Neuronal stem cell (in vitro differentiated cells): ENCODE results near the gene CSRP2.

Source experiments
- DNase-seq: peaks from one replicate; pipeline ENCODE4 v3.0.0-alpha.2; 2013; ENCODE audit warnings: low spot score
- H2AFZ ChIP-seq: one replicate; pipeline ENCODE4 v1.6.1; 2013; ENCODE audit warnings: mild to moderate bottlenecking, low read length, inconsistent platforms
- H2AK5ac ChIP-seq: 2 replicates; pipeline ENCODE4 v1.6.1; 2013; ENCODE audit warnings: low read depth, mild to moderate bottlenecking, inconsistent platforms, low read length, moderate library complexity, mixed read lengths
- H2BK120ac ChIP-seq: 2 replicates; pipeline ENCODE4 v1.6.1; 2013; ENCODE audit warnings: low read depth, mild to moderate bottlenecking, inconsistent platforms, low read length, moderate library complexity, mixed read lengths
- H2BK12ac ChIP-seq: one replicate; pipeline ENCODE4 v1.6.1; 2013; ENCODE audit warnings: low read length, inconsistent platforms
- H2BK15ac ChIP-seq: 2 replicates; pipeline ENCODE4 v1.6.1; 2013; ENCODE audit warnings: mild to moderate bottlenecking, low read length, inconsistent platforms, mixed read lengths
- H2BK5ac ChIP-seq: one replicate; pipeline ENCODE4 v1.6.1; 2013; ENCODE audit warnings: inconsistent platforms, mild to moderate bottlenecking, low read length, moderate library complexity
- H3K14ac ChIP-seq: one replicate; pipeline ENCODE4 v1.6.1; 2013; ENCODE audit warnings: low read length, inconsistent platforms
- H3K18ac ChIP-seq: 2 replicates; pipeline ENCODE4 v1.6.1; 2013; ENCODE audit warnings: low read length, inconsistent platforms
- H3K23ac ChIP-seq: 2 replicates; pipeline ENCODE4 v1.6.1; 2013; ENCODE audit warnings: low read depth, mild to moderate bottlenecking, mixed read lengths, low read length, inconsistent platforms; ENCODE audit not compliant: poor library complexity
- H3K27ac ChIP-seq: replicated peaks from 3 replicates; pipeline ENCODE4 v1.5.1; 2013; ENCODE audit warnings: low read length, inconsistent platforms
- H3K27me3 ChIP-seq, 3 experiments: 2 replicates each; pipeline ENCODE4 v1.6.1; 2013; ENCODE audit warnings: low read length in 3 of 3, mild to moderate bottlenecking in 2 of 3, inconsistent platforms in 1 of 3, low read depth in 1 of 3, mixed read lengths in 1 of 3, moderate library complexity in 1 of 3; ENCODE audit not compliant: control insufficient read depth in 3 of 3, insufficient read depth in 3 of 3
- H3K36me3 ChIP-seq, 2 donors: replicated peaks in 1 of 2; 2 replicates each; pipeline ENCODE4 v1.6.1; 2013; ENCODE audit warnings: low read length in 2 of 2; ENCODE audit not compliant: control insufficient read depth in 2 of 2, insufficient read depth in 2 of 2
- H3K4ac ChIP-seq: 2 replicates; pipeline ENCODE4 v1.6.1; 2013; ENCODE audit warnings: inconsistent platforms, mild to moderate bottlenecking, low read length, moderate library complexity
- H3K4me1 ChIP-seq, 2 donors: 1 replicate in 1 of 2; 2 replicates in 1 of 2; pipeline ENCODE4 v1.6.1; 2013; ENCODE audit warnings: low read length in 2 of 2, low read depth in 1 of 2; ENCODE audit not compliant: control insufficient read depth in 2 of 2, insufficient read depth in 1 of 2
- H3K4me2 ChIP-seq: one replicate; pipeline ENCODE4 v1.6.1; 2013; ENCODE audit warnings: mild to moderate bottlenecking, low read length, inconsistent platforms; ENCODE audit not compliant: insufficient read depth, poor library complexity, severe bottlenecking
- H3K4me3 ChIP-seq, 2 donors: 2 replicates each; pipeline ENCODE4 v1.5.1; 2013; ENCODE audit warnings: low read length in 2 of 2, mild to moderate bottlenecking in 2 of 2, inconsistent platforms in 1 of 2, moderate library complexity in 1 of 2
- H3K79me1 ChIP-seq: one replicate; pipeline ENCODE4 v1.6.1; 2013; ENCODE audit warnings: low read depth, mild to moderate bottlenecking, inconsistent platforms, low read length, moderate library complexity
- H3K9ac ChIP-seq: one replicate; pipeline ENCODE4 v1.6.1; 2013; ENCODE audit warnings: mild to moderate bottlenecking, low read depth, low read length, inconsistent platforms; ENCODE audit not compliant: poor library complexity
- H3K9me3 ChIP-seq, 2 donors: replicated peaks in 1 of 2; 2 replicates each; pipeline versions ENCODE3 to v1.6.1; 2013; ENCODE audit warnings: low read length in 2 of 2, mild to moderate bottlenecking in 2 of 2, inconsistent platforms in 1 of 2, low read depth in 1 of 2, mixed read lengths in 1 of 2, moderate library complexity in 1 of 2; ENCODE audit not compliant: control insufficient read depth in 2 of 2, insufficient read depth in 1 of 2
- H4K8ac ChIP-seq: one replicate; pipeline ENCODE4 v1.6.1; 2013; ENCODE audit warnings: low read depth, mild to moderate bottlenecking, inconsistent platforms, low read length, moderate library complexity
- H4K91ac ChIP-seq: one replicate; pipeline ENCODE4 v1.6.1; 2013; ENCODE audit warnings: low read length, low read depth, mild to moderate bottlenecking, inconsistent platforms; ENCODE audit not compliant: poor library complexity
- WGBS, 2 donors: extraction: QIAGEN DNeasy Blood & Tissue Kit; methylation state at CpG; one replicate each; pipeline ENCODE4 v1.1.7; 2013; ENCODE audit warnings: missing lambda C conversion rate in 2 of 2, mixed read lengths in 1 of 2; ENCODE audit not compliant: insufficient read length in 2 of 2, insufficient replicate concordance in 1 of 2; ENCODE audit errors: extremely low coverage in 2 of 2; 5-methylcytosine and 5-hydroxymethylcytosine counted together

CSRP2 gene

GRCh38 chr12:76852106-76852505 lies 26.7 kb downstream of the CSRP2 start:
- Histone ChIP-seq H3K14ac (no peak overlapping the region), H3K9me3 (peaks cover 4 to 7% of the 10 kb centered on the region in 2 donors), H3K4me3 (no peak overlapping the region), H3K23ac (no peak overlapping the region), H2BK120ac (no peak overlapping the region), H3K27ac (no peak overlapping the region), H3K4me2 (no peak overlapping the region), H2AFZ (no peak overlapping the region), H2AK5ac (no peak overlapping the region), H3K4ac (no peak overlapping the region), H4K8ac (no peak overlapping the region), H3K4me1 (no peaks in the 10 kb centered on the region), H2BK5ac (no peak overlapping the region), H3K27me3 (no peaks in the 10 kb centered on the region), H4K91ac (no peak overlapping the region), H3K18ac (no peak overlapping the region), H3K79me1 (no peaks in the 10 kb centered on the region), H3K36me3 (peaks cover 15 to 93% of the 10 kb centered on the region in 2 donors), H2BK12ac (no peak overlapping the region), H3K9ac (no peak overlapping the region), H2BK15ac (no peak overlapping the region)
- no peak for DNase-seq
- no CpG with 5 or more reads among the region's 1 CpG for WGBS, 2 donors

- H3K18ac ChIP-seq = no peak overlapping the region
- H3K4me2 ChIP-seq = no peak overlapping the region
- H3K4me1 ChIP-seq = no peaks in the 10 kb centered on the region
- H3K27ac ChIP-seq = no peak overlapping the region
- no peak for DNase-seq
- H3K23ac ChIP-seq = no peak overlapping the region
- no peak overlapping the region for H3K9ac ChIP-seq
- no peak overlapping the region for H3K4me3 ChIP-seq
- H2BK5ac ChIP-seq = no peak overlapping the region
- no CpG with 5 or more reads among the region's 2 CpGs for WGBS, 2 donors
- peaks cover 3 to 86% of the 10 kb centered on the region in 2 donors for H3K36me3 ChIP-seq
- no peaks in the 10 kb centered on the region for H3K79me1 ChIP-seq
- no peak overlapping the region for H3K4ac ChIP-seq
- H4K91ac ChIP-seq = no peak overlapping the region
- H2BK120ac ChIP-seq = no peak overlapping the region
- no peak overlapping the region for H4K8ac ChIP-seq
- no peak overlapping the region for H2AFZ ChIP-seq
- H3K27me3 ChIP-seq = no peaks in the 10 kb centered on the region
- no peak overlapping the region for H2BK12ac ChIP-seq
- no peak overlapping the region for H2BK15ac ChIP-seq
- no peak overlapping the region for H2AK5ac ChIP-seq
- H3K14ac ChIP-seq = no peak overlapping the region
- H3K9me3 ChIP-seq = no peaks in the 10 kb centered on the region
Measured at GRCh38 chr12:76848132-76848531, 30.7 kb downstream of the CSRP2 start.

- peaks cover 3 to 85% of the 10 kb centered on the region in 2 donors for H3K36me3 ChIP-seq
- H2AFZ ChIP-seq = no peak overlapping the region
- H3K4ac ChIP-seq = no peak overlapping the region
- no peak overlapping the region for H2AK5ac ChIP-seq
- no peak overlapping the region for H3K23ac ChIP-seq
- H2BK5ac ChIP-seq = no peak overlapping the region
- H3K9ac ChIP-seq = no peak overlapping the region
- no peak overlapping the region for H4K91ac ChIP-seq
- no peaks in the 10 kb centered on the region for H3K27me3 ChIP-seq
- H3K9me3 ChIP-seq = no peaks in the 10 kb centered on the region
- no peak overlapping the region for H3K27ac ChIP-seq
- no peak for DNase-seq
- no peak overlapping the region for H2BK120ac ChIP-seq
- no peaks in the 10 kb centered on the region for H3K4me1 ChIP-seq
- no peak overlapping the region for H4K8ac ChIP-seq
- no peak overlapping the region for H2BK12ac ChIP-seq
- no CpG with 5 or more reads among the region's 2 CpGs for WGBS, 2 donors
- no peak overlapping the region for H3K18ac ChIP-seq
- no peak overlapping the region for H3K4me3 ChIP-seq
- no peak overlapping the region for H3K14ac ChIP-seq
- no peak overlapping the region for H2BK15ac ChIP-seq
- H3K4me2 ChIP-seq = no peak overlapping the region
- H3K79me1 ChIP-seq = no peaks in the 10 kb centered on the region
Measured at GRCh38 chr12:76847260-76847659, 31.6 kb downstream of the CSRP2 start.

GRCh38 chr12:76836633-76837032 lies 42.2 kb downstream of the CSRP2 start:
- Histone ChIP-seq H3K4me2 (no peak overlapping the region), H2BK12ac (no peak overlapping the region), H2BK5ac (no peak overlapping the region), H3K36me3 (peaks cover 3 to 37% of the 10 kb centered on the region in 2 donors), H2BK15ac (no peak overlapping the region), H3K9me3 (peaks cover 3 to 13% of the 10 kb centered on the region in 2 donors), H3K18ac (no peak overlapping the region), H2AK5ac (no peak overlapping the region), H3K4me1 (no peaks in the 10 kb centered on the region), H3K9ac (no peak overlapping the region), H3K79me1 (peaks cover 1% of the 10 kb centered on the region), H4K91ac (no peak overlapping the region), H2BK120ac (no peak overlapping the region), H3K27me3 (no peaks in the 10 kb centered on the region), H4K8ac (no peak overlapping the region), H3K27ac (no peak overlapping the region), H2AFZ (no peak overlapping the region), H3K14ac (no peak overlapping the region), H3K23ac (no peak overlapping the region), H3K4ac (no peak overlapping the region), H3K4me3 (no peak overlapping the region)
- WGBS, 2 donors = no CpG with 5 or more reads among the region's 3 CpGs
- DNase-seq = no peak
